ENCODE results near the gene MACF1.

MACF1 gene

DNA sequence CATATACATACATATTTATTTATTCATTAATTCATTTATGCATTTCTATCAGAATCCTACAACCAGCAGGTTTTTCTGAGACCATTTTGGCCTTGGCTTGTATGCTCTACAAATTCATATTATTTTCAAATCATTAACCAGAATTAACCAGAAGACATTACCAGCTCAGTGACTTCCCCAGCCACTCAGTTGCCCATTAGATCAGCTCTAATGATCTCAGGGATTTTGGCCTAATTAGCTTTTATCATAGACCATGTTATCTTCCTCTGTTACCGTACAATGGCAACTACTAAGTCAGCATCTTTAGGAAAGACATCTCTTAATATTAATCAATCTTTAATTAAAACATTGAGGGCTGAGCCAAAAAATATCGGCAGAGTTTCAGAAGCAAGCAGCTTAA is 196.6 kb downstream of the MACF1 start:
- no peak for DNase-seq

DNA sequence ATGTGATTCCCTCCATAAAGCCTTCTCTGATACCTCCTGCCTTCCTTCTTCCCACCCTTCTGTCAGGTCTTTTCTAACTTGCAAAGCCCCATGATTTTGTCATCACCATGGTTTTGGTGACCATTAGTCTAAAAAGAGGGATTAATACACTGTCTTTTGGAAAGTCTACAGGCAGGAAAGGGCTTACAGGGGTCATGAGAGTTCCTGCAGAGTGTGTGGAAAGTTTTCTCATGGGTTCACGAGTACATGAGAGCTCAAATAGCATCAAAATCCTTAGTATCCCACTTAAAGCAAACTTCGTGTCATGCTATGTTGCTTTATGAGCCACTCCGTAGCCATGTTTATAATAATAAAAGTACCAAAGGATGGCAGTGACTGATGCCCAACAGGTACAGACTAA is 200.4 kb downstream of the MACF1 start:
- DNase-seq: no peak

DNA sequence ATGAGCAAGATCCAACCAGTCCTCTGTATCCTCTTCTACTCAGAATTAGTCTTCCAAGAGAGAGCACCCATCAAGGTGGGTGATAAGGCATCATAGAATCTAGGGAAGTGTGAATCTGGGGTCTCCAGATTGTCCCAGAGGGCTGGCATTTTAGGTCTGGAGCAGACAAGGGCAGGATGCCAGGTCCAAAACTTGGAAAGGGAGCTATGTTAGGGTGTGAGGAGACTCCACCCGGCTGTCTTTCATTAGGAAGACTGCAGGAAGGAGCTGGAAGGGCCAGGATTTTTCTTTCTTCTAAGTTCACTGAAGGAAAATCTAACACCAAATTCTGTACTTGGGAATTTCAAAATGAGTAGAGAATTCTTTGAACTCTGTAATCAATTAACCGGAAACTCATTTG is 200.9 kb downstream of the MACF1 start:
- no peak for DNase-seq

DNA sequence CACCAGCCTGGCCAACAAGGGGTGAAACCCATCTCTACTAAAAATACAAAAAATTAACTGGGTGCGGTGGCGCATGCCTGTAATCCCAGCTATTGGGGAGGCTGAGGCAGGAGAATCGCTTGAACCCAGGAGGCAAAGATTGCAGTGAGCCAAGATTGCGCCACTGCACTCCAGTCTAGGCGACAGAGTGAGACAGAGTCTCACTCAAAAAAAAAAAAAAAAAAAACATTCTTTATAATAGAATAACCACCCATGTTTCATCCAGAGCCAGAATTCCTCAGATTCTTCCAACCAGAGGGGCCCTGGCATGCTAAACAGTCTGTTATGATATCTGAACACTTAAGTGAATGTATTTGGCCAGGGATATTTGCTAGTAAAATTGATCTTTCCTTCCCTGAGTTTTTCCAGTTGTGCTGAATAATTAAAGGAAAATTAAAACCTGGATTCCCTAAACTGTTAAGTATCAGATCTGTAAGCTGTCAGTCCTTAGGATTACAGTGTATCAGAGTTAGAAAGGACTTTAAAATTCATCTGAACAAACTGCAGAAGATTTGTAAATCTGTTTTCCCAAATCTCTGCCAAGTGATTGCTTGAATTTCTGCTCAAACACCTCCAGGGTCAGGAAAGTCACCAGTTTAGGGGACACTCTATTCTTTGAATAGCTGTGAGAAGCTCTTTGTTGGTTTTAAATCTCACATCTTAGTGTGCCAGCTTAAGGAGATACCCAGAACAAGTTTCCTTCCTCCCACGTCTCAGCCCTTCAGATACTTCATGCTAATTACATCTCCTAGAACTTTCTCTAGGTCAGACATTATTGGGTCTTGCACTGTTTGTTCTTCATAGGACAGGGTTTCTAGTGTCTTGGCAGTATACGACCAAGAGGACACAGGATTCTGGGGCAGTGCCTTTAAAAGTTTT is 202.3 kb downstream of the MACF1 start:
- no peak for DNase-seq

DNA sequence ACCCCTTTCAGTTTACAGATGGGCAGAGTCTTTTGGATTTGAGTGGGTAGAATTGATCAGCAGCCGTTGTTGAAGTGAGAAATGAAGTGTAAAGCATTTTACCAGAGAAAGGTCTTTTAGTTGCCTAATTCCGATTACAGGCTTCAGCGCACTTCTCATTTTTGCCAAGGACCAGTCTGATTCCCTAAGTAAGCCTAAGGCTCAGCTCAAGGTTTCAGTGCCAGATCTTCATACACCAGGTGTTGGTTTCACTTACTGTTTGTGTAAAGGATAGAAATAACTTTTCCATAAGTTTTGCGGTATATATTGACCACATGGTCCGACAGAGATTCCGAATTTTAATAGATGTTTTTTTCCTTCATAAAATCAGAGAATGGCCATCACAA is 203.0 kb downstream of the MACF1 start:
- DNase-seq: peak; percentile 96

DNA sequence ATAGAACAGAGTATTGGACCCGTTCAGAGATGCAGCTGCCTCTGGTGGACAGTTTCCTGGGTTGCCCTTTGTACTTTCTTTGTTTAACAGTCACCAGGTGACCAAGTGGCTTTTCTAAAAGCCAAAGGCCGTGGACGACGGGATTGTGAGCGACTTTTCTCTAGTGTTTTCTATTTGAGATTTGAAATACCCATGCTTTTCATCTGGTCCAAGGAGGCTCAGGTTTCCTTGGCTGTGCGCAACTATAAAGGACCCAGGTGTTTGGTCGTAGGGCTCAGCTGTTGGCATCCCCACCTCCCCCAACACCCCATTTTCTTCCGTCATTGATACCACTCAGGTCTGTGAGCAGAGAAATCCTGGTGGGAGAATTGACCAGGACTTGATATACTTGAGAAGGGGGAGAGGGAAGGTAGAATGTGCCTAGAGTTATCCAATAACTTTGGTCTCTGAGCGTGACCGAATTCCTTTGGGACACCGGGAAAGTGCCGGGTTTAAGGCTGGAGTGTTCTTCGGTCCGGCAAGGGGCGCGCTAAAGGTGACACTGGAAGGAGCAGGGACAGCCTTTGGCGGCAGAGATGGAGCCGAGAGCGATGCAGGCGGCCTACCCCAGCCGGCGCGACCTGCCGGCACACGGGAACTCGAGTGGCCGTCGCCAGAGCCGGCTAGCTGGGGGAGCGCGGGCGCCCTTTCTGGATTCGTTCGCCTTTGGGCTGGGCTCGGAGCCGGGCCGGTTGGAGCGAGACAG is 203.6 kb downstream of the MACF1 start:
- DNase-seq: no peak

DNA sequence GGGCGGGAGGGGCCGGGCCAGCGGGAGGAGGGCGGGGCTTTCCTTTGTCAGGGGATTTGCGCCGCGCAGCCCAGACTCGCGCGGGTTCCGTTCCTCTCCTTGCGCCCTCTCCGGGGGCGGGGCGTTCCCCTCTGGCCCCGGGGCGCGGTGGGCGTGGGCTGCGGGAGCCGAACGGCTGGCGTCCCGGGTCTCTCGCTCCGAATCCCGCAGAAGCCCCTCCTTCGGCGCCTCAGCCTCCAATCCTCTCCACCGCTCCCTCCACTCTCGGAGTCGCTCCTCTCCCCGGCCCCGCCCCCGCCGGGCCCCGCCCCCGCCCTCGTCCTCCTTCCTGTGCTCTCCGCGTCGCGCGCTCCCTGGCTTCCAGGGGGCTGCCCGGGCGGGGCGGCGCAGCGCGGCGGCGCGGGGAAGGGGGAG is 204.2 kb downstream of the MACF1 start:
- peak; percentile 100 for DNase-seq

DNA sequence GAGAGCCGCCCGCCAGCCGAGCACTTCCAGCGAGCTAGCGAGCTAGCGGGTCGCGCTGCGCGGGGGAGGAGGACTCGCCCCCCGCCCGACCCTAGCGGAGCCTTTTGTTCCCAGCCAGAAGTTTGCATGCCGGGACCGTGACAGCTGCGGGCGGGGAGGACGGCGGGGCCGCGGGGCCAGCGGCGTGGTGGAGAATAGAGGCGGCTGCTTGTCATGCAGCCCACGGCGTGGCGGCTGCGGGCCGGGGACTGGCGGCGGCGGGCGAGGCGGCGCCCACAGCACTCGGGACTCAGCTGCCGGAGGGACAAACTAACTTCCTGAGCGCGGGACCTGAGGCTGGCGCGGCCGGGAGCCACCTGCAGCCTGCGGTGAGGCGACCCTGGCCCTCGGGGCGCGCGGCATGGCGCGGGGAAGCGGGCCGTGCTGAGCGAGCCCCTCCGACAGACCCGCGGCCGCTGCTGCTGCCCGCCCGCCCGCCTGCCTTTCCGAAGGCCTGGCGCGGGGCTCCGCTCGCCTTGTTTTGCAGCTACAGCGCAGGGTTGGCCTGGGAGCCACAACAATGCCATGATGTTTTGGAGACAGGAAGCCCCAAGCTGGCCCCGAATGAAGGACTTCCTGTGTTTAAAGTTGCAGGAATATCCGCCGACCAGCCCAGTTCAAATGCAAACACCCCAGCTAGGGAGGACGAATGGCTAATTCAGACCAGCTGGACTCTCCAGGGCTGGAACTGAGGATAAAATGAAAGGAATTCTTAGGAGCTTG is 204.7 kb downstream of the MACF1 start:
- DNase-seq: peak; percentile 98

DNA sequence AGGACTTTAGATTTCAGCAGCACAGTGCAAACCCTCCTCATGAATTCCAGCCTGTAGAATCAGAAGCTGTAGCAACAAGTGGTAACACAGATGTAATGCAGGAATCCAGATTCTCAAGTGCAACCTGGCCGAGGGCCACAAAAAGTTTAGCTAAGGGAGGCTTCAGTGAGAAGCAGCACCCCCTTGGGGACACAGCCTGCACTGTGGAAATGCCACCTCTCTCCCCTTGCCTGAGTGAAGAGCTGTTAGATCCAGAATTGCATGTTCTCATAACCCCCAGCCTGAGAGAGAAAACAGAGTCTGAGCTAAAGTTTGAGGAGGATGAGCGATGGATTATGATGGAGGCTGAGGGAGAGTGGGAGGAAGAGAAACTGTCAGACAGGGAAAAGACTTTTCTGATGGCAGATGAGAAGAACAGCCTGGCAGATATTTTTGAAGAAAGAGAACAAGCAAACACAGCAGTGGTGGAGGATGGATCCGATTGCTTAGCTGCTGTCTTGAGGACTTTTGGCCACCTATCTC is 206.5 kb downstream of the MACF1 start:
- peak; percentile 99 for DNase-seq

DNA sequence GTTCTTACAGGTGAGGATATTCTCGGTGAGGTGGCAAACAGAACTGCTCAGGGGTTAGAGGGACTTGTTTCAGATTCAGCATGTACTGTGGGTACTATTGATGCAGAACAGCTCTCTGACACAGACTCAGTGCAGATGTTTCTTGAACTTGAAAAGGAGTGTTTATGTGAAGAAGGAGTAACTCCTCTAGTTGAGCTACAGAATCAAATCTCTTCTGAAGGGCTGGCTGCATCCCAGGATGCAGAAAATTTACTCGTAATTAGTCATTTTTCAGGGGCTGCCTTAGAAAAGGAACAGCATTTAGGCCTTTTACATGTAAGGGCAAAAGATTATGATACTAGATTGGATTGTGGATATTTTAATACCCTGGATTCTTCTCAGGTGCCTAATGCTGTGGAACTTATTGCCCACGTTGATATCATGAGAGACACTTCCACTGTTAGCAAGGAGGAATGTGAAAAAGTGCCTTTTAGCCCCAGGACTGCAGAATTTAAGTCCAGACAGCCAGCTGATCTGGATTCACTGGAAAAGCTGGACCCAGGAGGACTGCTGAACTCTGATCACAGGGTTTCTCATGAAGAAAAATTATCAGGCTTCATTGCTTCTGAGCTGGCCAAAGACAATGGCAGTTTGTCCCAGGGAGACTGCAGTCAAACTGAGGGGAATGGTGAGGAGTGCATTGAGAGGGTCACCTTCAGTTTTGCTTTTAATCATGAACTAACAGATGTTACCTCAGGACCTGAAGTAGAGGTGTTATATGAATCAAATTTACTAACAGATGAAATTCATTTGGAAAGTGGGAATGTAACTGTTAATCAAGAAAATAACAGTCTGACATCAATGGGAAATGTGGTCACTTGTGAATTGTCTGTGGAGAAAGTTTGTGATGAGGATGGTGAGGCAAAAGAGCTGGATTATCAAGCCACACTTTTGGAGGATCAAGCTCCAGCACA is 207.3 kb downstream of the MACF1 start:
- no peak for DNase-seq

DNA sequence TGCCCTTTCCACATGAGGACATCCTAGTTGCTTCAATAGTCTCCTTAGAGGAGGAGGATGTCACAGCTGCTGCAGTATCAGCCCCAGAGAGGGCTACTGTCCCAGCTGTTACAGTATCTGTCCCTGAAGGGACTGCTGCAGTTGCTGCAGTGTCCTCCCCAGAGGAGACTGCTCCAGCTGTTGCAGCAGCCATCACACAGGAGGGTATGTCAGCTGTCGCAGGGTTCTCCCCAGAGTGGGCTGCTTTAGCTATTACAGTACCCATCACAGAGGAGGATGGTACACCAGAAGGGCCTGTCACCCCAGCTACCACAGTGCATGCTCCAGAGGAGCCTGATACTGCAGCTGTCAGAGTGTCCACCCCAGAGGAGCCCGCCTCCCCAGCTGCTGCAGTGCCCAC is 208.4 kb downstream of the MACF1 start:
- DNase-seq: no peak

DNA sequence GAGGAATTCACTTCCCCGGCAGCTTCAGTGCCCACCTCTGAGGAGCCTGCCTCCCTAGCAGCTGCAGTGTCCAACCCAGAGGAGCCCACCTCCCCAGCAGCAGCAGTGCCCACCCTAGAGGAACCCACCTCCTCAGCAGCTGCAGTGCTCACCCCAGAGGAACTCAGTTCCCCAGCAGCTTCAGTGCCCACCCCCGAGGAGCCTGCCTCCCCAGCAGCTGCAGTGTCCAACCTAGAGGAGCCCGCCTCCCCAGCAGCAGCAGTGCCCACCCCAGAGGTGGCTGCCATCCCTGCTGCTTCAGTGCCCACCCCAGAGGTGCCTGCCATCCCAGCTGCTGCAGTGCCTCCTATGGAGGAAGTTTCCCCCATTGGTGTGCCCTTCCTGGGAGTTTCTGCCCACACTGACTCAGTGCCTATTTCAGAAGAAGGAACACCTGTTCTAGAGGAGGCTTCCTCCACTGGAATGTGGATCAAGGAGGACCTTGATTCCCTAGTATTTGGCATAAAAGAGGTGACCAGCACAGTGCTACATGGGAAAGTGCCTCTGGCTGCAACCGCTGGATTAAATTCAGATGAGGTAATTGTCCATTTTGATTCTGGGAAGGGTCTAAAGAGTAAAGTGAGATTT is 209.5 kb downstream of the MACF1 start:
- DNase-seq: no peak

DNA sequence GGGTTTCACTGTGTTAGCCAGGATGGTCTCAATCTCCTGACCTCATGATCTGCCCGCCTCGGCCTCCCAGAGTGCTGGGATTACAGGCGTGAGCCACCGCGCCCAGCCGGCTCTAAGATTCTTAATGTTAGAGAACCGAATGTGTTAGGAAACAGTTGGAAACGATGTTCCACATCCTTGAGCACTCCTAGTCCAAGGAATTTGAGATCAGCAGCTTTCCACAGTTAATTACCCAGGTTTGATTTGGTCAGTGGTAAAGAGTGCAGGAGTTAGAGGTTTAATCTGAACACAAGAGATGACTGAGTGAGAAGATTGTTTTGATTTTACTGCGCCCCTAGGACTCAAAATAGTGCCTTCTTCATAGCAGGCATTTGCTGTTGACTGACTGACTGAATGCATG is 211.1 kb downstream of the MACF1 start:
- no peak for DNase-seq

DNA sequence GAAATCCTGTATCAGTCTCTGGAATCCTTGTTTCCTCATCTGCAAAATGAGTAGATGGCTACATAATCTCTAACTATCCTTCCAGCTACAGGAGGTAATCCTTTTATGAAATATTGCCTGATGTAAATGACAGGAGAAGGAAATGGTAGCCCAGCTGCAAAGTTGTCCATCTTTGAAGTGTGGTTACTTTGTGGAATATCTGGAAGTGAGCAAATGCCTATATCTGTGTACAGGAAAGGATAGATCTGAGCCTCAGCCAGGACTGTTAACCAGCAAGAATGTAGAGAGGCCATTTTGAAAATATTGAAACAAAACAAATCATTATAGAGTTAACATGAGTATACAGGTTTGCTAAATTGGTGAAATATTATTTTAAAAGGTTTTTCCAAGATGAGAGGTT is 212.1 kb downstream of the MACF1 start:
- DNase-seq: no peak

DNA sequence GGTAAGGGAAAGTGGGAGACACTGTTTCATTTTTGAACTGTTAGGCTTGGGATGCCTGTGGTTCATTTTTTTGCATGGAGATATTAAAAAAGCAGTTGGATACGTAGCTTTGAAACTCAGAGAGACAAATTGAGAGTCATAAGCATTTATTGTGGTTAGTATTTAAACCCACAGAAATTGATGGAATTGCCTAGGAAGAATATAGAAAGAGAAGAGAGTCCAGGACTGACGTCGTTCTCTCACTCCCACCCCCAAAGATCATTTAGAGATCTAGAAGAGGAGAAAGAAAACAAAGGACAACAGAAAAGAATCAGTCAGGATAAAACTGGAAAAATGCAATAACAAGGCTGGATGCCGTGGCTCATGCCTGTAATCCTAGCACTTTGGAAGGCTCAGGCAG is 213.7 kb downstream of the MACF1 start:
- no peak for DNase-seq

DNA sequence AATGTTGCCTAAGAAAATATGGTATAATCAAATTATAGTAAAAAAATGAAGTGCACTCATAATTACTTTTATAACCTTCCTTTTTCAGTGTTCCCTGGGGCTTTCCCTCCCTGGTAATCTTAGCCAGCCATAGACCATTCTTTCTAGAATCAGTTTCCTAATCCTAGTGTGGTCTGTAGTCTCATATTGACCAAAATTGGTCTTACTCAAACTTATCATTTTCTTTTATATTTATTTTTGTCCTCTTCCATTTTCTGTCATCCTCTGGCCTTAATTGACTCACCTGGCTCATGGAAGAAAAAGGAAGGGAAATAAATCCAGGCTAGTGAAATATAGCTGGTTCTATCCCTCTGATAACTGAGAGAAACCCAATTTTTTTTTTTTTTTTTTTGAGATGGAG is 216.0 kb downstream of the MACF1 start:
- no peak for DNase-seq

DNA sequence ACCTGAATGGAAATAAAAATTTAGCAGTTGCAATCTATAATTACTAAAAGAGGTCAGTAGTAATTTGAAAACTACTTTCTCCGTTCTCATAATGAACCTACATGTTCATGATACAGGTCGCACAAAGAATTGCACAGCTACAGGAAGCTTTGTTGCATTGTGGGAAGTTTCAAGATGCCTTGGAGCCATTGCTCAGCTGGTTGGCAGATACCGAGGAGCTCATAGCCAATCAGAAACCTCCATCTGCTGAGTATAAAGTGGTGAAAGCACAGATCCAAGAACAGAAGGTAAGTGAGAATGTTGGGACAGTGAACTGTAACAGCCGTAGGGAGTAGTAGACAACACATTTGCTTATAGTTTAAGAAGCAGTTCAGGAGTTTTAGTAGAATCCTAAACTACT is 218.1 kb downstream of the MACF1 start:
- no peak for DNase-seq

DNA sequence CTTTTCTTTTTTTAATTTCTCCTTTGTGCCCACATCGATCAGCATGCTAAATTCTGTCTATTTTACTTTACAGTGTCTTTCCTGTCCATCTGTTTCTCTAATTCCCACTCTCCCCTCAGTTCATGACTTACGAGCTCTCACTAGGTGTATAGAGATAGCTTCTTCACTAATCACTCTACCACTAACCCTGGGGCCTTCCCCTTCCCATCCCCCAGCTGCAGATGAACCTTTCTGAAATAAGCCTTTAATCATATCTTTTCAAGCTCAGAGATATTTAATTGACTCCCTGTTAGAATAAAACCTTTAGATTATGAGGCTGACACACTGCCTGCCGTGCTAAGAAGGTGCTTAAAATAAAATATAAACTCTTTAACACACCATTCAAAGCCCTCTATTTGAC is 220.7 kb downstream of the MACF1 start:
- DNase-seq: no peak

DNA sequence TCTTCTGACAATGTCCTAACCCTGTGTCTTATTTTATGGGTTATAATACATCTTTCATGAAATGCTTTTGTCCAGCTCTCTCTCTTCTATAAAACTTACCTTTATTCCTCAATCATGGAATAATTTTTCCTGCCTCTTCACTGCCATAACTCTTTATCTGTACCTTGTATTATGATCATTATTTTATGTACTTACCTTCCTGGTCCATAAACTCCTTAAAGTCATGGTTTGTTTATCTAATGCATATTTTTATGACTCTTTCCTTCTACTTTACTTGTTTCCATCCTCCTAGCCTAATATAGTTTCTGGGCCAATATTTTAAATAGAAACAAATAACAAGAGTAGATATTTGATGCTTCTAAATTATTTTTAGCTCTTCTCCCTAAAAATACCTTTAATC is 221.1 kb downstream of the MACF1 start:
- DNase-seq: no peak

DNA sequence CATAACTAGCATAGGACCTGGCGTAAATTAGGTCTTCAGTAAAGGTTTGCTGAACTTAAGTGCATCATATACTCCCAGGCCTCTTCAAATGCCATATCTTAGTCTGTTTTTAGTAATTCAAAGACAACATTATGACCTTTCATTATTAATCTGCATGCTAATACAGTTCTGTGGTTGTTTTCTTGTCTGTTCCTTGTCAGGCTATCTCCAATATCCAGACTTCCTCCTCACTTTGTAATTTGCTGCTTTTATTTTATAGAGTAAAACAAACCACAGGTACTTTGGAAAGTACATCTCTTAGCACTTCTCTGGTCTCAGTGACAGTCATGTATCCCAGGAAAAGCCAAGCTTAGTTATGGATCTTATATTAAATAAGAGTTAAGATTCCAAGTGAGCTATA is 221.9 kb downstream of the MACF1 start:
- DNase-seq: no peak

DNA sequence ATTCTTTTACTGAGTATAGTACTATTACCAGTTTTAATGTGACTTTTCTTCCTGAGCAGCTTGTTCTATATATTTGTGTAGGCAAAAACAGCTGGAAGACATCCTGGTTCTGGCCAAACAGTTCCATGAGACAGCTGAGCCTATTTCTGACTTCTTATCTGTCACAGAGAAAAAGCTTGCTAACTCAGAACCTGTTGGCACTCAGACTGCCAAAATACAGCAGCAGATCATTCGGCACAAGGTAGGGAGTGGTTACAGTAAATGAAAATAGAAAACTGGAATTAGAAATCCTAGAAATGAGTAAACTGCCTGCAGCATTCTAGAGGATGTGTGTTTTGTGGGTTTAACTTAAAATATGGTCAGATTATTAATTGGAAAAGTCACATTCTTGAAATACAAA is 222.9 kb downstream of the MACF1 start:
- no peak for DNase-seq

DNA sequence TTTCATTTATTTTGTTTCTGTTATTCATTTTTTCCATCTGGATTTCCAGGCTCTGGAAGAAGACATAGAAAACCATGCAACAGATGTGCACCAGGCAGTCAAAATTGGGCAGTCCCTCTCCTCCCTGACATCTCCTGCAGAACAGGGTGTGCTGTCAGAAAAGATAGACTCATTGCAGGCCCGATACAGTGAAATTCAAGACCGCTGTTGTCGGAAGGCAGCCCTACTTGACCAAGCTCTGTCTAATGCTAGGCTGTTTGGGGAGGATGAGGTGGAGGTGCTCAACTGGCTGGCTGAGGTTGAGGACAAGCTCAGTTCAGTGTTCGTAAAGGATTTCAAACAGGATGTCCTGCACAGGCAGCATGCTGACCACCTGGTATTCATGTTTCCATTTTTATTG is 223.4 kb downstream of the MACF1 start:
- no peak for DNase-seq
